ENCODE measurements around the gene STKLD1.

Gene STKLD1

GRCh38 chr9:133420392-133420827 is 44.2 kb downstream of the STKLD1 start:
- no peak for DNase-seq

GRCh38 chr9:133421615-133422542 is 45.7 kb downstream of the STKLD1 start, which contains the start of gene ADAMTS13:
TSS of gene ADAMTS13 (plus strand) at chr9:133422367. CDS start at chr9:133422444, 77 bp downstream.
- no peak for DNase-seq

GRCh38 chr9:133423216-133423615 is 47.0 kb downstream of the STKLD1 start:
- DNase-seq = no peak

- DNase-seq = no peak
These were observed 48.0 kb downstream of the STKLD1 start for GRCh38 chr9:133424187-133424586.

- no peak for DNase-seq
These were observed 49.0 kb downstream of the STKLD1 start for GRCh38 chr9:133425049-133425632.

- DNase-seq = no peak
These were observed 49.8 kb downstream of the STKLD1 start for GRCh38 chr9:133426011-133426410.

GRCh38 chr9:133427658-133428348 is 51.6 kb downstream of the STKLD1 start:
- DNase-seq = no peak

- DNase-seq = no peak
These were observed 52.5 kb downstream of the STKLD1 start for GRCh38 chr9:133428617-133429101.

- DNase-seq = no peak
These were observed 53.0 kb downstream of the STKLD1 start for GRCh38 chr9:133429214-133429613.

- DNase-seq = peak; percentile 22
These were observed 53.5 kb downstream of the STKLD1 start for GRCh38 chr9:133429641-133430161.

- DNase-seq = no peak
These were observed 54.1 kb downstream of the STKLD1 start for GRCh38 chr9:133430244-133430643.

- no peak for DNase-seq
These were observed 57.2 kb downstream of the STKLD1 start for GRCh38 chr9:133433351-133433843.

- no peak for DNase-seq
These were observed 60.5 kb downstream of the STKLD1 start for GRCh38 chr9:133436681-133437080.

GRCh38 chr9:133437753-133438531 is 61.8 kb downstream of the STKLD1 start:
- DNase-seq = no peak

- DNase-seq = no peak
These were observed 63.2 kb downstream of the STKLD1 start for GRCh38 chr9:133439337-133439736.

GRCh38 chr9:133440874-133441273 is 64.7 kb downstream of the STKLD1 start:
- no peak for DNase-seq

GRCh38 chr9:133441571-133441970 is 65.4 kb downstream of the STKLD1 start:
- no peak for DNase-seq

GRCh38 chr9:133443248-133443647 is 67.1 kb downstream of the STKLD1 start:
- DNase-seq = no peak

GRCh38 chr9:133443982-133444381 is 67.8 kb downstream of the STKLD1 start:
- no peak for DNase-seq

GRCh38 chr9:133445293-133445969 is 69.3 kb downstream of the STKLD1 start:
- no peak for DNase-seq

GRCh38 chr9:133448487-133448972 is 72.4 kb downstream of the STKLD1 start:
- no peak for DNase-seq
